ENCODE results near the gene UBE2E2. TPM values are rescaled to one million over a fixed set of nuclear protein-coding genes. Genes with fewer than 3 reads are reported as not detected.
A peak's percentile ranks its signal among the peaks of the same experiment; 100 is the strongest.

UBE2E2 gene
- total RNA-seq, 1 experiment from 2014 or later: 12.2 TPM

DNA sequence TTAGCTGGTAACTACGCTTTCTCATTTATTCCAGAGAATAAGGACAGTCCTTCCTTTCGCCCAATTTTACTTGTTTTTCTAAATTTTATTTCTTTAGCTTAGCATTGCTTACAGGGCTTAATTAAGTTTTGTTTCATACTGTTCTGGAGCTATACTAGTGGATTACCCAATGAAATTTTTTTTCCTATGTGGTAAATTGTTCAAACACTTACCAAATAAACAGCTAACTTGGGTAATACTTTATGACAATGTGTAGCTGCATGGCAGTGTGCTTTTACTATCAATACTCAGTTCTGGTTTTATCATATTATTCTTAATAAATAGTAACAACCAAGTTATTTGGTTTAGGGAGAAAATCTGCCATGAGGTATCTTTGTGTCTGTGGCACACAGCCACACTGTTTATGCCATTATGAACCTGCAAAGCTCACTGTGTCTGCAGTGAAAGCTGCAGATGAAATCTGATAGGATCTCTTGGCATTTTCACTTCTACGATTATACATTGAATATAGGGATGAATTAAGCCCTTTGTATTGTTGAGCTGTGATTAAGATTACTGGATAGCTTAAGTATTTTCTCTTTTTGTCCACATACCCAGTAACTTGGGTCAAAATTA is 37.2 kb downstream of the UBE2E2 start:
- no peak for DNase-seq (ENCODE audit: low read depth)

DNA sequence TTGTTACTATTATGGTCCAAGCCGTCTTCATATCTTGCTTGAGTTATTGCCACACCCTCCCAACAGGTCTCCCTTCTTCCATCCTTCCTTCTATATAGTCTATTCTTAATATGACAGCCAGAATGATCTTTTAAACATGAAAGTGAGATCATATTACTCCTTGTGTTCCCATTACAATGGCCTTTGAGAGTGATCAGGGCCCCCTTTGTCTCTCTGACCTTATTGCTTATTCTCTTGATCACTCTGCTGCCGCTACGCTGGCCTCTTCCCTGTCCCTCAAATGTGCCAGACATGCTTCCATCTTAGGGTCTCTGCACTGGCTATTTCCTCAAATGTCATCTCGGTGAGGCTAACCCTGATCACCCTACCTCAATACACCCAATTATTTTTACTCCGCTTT is 38.1 kb downstream of the UBE2E2 start:
- no peak for DNase-seq (ENCODE audit: low read depth)

DNA sequence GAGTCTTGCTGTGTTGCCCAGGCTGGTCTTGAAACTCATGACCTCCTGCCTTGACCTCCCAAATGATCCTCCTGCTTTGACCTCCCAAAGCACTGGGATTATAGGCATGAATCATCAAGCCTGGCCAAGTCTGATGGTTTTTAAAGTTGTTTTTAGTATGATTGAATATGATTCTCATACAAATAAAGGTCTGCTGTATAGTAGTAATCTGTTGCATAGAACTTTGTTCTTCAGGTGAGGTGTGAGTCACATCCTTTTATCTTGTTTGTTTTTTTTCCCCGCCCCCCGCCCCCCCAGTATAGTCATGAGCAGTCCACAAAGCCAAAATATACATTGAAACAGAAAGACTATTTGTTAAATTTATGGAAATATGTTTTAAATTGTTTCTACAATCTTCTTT is 39.0 kb downstream of the UBE2E2 start:
- no peak for DNase-seq (ENCODE audit: low read depth)

DNA sequence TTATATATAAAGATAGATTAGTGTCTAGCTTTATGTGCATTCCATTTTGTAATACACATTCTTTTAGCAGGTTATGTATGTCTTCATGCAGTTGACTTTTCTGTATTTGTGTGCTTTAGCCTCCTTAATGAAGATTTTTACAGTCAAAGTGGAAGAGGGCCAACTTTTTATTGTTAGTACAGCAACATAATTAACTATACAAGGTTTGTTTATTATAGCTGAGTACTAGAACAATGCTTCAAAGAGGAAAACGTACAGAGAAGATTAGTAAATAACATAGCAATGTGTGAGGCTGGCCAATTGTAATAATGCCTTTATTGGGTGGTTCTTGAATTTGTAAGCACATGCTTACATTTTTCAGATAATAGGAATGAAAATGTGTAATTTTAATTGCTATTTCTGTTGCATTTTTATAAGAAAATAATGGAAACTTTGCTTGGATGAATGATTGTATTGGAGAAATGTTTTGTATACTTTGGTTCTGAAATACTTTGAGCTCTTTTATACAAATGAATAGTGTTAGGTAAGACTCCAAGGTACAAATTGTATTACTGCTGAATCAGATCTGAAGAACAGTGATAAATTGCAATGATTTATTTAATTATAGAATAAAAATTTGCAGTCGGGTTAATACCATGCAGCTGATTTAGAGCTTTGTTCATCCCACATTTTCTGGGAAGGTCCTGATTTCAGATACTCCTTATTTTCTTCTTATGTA is 41.4 kb downstream of the UBE2E2 start:
- DNase-seq (ENCODE audit: low read depth): no peak

DNA sequence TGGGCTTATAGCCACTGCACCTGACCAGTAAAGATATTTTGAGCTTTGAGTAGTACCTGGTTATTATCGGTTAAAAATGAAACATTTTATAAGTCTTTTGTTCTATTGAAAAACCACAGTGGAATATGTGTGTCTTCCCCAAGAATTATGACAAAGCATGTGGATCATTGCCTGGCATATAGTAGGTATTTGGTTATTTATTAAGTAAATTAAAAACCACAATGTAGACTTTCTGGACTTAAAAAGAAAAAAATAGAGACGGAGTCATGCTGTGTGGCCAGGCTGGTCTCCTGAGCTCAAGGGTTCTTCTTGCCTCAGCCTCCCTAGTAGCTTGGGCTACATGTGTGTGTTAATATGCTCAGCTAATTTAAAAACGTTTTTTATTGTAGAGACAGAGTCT is 43.5 kb downstream of the UBE2E2 start:
- DNase-seq (ENCODE audit: low read depth): no peak

DNA sequence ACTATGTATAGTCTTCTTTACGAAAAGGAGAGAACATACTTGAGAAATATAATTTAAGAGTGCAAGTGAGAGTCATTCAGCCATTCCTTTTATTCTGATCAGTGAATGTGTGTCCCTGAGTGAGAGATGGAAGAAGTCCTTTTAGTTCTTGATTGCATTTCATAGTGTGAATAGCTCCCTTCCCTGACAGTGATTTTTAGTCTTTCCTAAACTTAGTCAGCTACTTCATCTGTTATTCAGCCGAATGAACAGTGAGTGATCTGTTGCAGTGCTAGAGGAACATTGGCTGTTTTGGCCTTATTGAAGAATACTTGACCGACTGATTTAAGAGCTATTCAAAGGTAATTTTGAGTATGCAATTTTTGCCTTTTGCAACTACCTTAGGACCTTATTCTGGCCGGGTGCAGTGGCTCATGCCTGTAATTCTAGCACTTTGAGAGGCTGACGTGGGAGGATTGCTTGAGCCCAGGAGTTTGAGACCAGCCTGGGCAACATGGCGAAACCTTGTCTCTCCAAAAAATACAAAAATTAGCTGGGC is 45.5 kb downstream of the UBE2E2 start:
- DNase-seq (ENCODE audit: low read depth): no peak

DNA sequence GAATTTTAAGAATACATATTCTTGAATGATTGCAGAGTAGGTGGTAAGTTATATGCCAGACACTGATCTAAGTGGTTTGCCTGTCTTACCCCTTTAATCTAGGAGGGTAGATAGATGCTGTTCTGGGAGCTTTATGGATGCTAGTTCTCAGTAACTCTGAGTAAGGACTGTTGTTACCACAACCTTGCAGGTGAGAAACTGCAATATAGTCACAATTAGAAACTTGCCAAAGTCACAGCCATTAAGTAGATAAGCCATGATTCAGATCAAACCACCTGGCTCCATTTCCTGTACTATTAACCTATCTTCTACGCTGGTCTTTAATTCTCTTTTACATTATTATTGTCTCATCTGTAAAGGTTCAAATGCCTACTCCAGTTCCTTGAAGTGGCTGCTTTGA is 46.8 kb downstream of the UBE2E2 start:
- no peak for DNase-seq (ENCODE audit: low read depth)

DNA sequence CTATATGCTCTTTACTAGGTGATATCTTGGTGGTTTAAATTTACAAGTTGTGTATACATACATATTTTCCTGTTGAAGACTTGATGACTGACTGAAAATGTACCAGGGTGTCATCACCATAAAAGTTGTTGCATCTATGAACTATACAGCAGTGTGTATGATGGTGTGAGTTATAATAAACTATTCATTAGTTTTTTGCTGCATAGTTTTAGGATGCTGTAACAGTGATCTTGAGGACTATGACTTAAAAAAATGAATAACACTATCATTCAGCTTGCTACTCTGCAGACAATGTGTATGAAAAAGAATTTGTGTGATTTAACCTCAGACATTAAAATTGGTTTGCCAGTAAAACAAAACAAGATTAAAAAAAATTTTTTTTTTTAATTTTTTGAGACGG is 49.0 kb downstream of the UBE2E2 start:
- DNase-seq (ENCODE audit: low read depth): no peak

DNA sequence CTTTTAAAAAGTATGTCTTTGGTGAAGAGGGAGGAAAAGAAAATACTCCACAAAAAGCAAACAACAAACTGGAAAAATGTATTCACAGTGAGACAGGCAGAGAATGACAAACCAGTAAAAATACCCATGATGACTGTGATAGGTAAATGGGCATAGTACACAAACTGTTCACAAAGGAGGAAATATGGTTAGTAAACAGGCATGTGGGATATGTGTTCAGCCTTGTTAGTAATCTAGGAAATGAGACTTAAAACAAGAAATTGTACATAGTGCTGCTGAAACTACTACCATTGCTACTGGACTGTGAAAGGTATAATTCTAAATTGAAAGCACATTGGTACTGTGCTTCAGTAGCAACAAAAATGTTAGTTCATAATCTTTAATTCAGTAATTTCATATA is 50.1 kb downstream of the UBE2E2 start:
- no peak for DNase-seq (ENCODE audit: low read depth)

DNA sequence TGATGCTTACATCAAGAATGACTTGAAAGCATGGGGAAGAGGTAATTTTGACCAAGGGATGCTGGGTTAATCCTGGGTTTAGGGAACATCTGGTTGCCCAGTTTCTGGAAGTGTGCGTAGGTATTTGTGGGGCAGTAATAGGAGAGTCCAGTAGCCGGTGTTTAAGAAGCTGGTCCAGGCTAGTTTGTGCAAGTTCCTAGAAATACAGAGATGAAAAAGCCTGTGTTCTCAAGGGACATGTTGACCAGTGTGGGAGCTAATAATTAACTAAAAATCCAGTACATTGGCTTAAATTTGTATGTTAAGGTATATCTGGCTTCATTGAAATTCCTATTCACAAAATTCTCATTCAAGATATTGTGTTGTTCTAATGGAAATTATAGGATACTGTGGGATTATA is 51.2 kb downstream of the UBE2E2 start:
- no peak for DNase-seq (ENCODE audit: low read depth)

DNA sequence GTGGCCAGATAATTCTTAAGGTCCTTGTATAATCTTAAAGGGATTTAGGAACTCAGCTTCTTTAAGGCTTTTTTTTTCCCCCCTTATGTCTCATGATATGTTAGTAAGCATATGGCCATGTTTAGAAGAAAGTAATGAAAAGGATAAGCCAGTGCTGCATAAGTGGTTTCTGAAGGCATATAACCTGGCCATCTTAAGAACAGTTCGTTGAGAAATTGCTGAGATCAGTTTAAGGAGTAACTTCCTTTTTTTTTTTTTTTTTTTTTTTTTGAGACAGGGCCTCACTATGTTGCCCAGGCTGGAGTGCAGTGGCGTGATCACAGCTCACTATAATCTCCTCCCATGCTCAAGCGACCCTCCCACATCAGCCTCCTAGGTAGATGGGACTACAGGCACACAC is 51.7 kb downstream of the UBE2E2 start:
- DNase-seq (ENCODE audit: low read depth): no peak

DNA sequence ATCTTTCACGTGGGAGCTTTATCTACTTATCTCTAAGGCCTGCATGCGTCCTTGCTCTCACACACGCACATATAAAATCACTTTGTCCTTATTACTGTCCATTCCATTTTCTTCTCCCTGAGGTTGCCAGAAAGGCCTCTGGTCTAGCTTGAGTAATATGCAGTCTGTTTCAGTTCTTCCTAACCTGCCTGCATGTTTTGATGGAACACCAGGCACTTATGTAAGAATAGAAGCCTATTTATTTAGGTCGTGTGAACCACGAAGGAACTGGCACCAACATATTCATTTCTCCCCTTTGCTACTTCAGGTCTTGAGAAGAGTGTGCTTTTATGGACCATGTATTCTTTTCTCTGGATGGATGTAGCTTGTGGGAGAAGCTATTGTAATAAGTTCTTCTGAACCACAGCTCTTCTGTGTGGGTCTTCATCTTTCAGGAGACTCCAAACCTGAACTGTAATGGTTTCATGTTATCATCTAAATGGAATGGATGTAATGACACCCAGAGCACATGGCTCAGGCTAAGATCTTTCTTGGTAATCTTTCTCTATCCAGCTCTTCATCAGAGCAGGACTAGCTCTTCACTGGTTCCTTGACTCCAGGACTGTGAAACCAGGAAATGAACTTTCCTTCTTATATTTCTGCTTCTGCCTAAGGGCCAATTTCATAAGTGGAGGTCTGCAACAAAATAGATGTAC is 53.8 kb downstream of the UBE2E2 start:
- no peak for DNase-seq (ENCODE audit: low read depth)

DNA sequence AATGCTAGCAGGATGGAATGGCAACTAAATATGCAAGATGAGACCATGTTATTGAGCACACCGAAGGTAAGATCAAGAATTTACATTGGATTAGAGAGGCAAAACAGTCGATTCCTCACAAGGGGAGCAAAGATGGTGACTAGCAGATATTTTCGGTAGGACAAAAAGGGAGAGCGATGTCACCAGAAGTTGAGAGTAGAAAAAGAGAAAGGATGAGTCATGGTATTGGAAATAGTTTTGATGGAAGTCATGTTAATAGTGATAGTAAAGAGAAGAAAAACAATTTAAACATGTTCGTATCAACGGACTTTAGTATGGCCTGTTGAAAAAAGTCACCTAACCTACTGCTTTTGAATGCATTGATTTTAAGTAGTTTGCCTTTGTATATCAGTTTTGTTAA is 55.0 kb downstream of the UBE2E2 start:
- DNase-seq (ENCODE audit: low read depth): no peak

DNA sequence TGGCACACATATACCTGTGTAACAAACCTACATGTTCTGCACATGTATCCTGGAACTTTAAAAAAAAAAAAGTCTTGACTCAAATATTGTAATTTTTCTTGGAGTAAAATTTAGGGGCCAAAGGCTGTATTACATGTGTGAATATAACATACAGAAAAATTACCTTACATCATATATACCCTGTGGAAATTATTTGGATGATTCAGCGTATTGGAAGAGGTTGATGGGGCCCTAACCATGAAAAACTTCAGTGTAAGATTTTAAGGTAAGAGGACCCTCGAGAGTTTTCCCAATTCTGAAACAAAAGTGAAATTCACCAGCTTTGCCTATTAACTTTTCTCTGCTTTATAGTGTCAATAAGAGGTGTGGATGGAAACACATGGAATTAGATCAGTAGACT is 56.4 kb downstream of the UBE2E2 start:
- DNase-seq (ENCODE audit: low read depth): no peak

DNA sequence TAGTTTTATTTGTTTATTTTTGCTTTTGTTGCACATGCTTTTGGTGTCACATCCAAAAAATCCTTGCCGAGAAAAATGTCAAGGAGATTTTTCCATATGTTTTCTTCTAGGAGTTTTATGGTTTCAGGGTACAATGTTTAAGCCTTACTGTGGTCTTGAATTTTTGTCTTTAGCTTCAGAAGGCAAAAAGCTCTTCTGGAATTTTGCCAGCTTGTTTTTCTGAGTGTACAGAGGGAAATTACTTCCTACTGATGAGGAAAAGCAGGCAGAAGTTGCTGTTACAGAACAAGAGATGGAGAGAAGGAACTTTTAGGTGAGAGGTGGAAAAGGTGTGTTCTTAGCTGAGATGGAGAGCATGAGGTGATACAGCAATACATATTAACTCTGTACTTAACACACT is 59.6 kb downstream of the UBE2E2 start:
- no peak for DNase-seq (ENCODE audit: low read depth)

DNA sequence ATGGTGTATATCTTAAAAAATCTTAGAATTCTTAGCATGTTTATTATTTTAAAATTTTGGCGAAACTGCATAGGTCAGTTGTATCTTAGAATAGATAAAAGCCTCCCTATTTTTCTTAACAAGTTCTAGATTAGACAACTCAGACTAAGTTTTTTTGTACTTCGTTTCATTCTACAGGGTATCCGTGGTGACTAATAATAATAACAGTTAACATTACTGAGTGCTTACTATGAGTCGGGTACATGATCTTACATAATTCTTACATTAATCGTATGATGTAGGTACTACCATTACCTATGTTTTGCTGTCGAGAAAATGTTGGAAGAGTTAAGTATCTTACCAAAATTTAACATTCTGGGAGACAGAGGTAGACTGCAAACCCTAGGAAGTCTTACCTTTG is 60.7 kb downstream of the UBE2E2 start:
- DNase-seq (ENCODE audit: low read depth): no peak

DNA sequence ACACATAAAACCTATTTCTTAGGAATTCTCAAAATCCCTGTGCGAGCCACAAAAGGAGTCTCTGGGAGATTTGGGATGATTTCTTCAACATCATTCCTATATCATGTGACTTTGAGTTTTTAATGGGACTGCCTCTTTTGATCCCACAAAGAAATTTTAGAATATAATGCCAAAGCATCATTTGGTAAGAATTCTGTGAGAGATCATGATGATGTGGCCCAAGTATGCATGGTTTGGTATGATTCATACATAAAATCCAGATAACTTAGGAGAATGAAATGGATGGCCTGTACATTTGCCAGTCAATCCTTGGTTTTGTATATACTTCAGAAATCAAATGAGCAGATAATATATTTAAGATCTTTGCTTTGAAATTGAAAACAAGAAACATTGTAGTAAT is 61.3 kb downstream of the UBE2E2 start:
- peak; percentile 24 for DNase-seq (ENCODE audit: low read depth)

DNA sequence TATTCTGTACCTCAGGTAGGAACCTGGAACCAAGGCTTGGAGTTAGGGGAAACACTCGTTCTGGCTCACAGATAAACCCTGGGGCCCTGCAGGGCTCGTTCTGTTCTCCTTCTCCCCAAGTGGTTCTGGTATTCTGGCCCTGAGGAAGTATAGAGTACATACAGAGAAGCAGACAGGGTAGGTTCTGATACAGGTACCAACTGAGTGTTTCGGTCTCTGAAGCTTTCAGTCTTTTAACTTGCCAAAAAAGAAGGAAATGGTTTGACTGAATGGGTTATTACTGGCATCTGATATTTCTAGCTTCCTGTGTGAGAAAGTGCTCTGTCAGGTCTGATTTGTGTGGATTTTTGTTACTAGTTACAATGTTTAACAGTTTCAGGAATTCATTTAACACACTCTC is 67.3 kb downstream of the UBE2E2 start:
- no peak for DNase-seq (ENCODE audit: low read depth)

DNA sequence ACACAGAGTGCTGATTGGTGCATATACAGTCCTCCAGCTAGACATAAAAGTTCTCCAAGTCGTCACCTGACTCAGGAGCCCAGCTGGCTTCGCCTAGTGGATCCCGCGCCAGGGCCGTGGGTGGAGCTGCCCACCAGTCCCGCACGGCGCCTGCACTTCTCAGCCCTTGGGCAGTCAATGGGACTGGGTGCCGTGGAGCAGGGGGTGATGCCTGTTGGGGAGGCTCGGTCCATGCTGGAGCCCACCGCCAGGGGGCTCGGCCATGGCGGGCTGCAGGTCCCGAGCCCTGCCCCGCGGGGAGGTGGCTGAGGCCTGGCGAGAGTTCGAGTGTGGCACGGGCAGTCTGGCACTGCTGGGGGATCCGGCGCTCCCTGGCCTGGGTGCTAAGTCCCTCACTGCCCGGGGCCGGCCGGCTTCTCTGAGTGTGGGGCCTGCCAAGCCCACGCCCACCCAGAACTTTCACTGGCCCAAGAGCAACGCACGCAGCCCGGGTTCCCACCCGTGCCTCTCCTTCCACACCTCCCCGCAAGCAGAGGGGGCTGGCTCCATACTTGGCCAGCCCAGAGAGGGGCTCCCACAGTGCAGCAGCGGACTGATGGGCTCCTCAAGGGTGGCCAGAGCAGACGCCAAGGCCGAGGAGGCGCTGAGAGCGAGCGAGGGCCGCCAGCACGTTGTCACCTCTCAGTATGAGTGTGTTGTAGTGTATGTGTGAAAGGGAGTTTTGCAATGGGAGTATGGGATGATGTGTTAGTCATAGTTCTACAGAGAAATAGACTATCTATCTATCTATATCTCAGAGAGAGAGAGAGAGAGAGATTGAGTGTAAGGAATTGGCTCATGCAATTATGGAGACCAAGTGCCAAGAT is 69.0 kb downstream of the UBE2E2 start:
- no peak for DNase-seq (ENCODE audit: low read depth)

DNA sequence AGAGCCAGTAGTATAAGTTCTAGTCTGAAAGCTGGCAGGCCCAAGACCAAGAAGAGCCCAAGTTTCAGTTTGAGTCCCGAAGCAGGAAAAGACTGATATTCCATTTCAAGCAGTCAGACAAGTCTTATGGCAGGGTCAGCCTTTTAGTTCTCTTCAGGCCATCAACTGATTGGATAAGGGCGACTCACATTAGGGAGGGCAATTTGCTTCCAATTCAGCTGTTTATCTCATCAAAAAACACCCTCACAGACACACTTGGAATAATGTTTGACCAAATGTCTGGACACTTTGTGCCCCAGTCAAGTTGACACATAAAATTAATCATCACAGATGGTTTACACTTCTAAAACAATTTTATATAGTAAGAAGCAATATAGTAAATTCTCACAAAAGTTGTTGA is 69.7 kb downstream of the UBE2E2 start:
- no peak for DNase-seq (ENCODE audit: low read depth)

DNA sequence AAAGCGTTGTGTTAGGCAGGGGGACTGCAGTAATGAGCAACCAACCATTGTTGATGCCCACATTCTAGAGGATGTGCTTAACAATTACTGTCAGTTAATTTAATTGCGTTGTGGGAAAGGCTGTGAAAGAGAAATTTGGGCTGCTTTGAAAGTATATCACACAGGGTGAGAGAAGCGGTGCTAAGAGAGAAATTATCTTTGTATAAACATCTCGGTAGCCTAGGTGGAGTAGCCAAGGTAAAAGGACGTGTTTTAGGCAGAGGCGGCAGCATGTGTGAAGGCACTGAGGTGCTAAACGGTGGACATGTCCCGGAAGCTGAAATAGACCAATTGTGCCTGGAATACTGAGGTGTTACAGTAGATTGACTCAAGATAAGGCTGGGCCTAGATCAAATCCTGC is 71.9 kb downstream of the UBE2E2 start:
- DNase-seq (ENCODE audit: low read depth): no peak

DNA sequence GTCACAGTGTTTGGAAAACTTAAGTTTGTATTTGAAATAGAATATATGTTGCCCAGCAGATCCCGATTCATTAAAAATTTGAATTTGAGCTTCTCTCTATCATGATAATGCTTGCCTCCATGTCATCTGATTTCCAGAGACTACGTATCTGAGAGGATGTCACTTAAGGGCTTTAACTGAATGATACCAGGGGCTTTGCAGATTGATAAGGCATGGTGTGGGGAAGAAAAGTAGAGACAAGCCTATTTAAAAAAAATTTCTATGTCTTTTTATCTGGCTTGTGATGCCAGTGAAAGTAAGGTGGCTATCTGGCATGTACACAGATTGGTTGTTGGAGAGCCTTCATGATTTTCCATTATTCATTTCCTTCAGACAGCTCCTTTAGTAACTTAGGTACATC is 72.7 kb downstream of the UBE2E2 start:
- no peak for DNase-seq (ENCODE audit: low read depth)
